Hematopoietic multipotent progenitor cell treated with erythropoietin and hydrocortisone succinate and interleukin-3 and kit ligand, for 8 days (in vitro differentiated cells): Measurements from ENCODE around the gene AMMECR1.
A peak's percentile ranks its signal among the peaks of the same experiment; 100 is the strongest.

Experiments
- DNase-seq: peaks from one replicate; pipeline ENCODE4 v3.0.0-alpha.2; 2015

Gene AMMECR1

DNA sequence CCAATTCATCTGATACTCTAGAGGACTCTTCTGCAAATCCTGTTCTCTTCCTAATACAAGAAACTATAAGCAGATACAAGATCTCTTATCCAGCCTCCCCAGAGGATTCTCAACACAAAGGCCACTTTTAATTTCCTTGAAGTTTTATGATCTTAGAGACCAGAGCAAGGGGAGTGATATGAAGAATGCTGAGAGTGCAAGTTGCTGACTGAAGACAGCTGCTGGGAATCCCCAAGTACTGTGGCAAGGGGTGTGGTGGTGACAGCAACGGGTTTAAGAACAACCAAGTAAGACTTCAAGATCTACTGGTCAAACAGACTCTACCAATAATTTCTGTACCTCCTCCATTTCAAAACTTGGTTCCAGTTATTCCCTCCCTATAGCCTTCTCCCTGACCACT lies 7.0 kb downstream of the AMMECR1 start:
- DNase-seq, result peak; percentile 60

DNA sequence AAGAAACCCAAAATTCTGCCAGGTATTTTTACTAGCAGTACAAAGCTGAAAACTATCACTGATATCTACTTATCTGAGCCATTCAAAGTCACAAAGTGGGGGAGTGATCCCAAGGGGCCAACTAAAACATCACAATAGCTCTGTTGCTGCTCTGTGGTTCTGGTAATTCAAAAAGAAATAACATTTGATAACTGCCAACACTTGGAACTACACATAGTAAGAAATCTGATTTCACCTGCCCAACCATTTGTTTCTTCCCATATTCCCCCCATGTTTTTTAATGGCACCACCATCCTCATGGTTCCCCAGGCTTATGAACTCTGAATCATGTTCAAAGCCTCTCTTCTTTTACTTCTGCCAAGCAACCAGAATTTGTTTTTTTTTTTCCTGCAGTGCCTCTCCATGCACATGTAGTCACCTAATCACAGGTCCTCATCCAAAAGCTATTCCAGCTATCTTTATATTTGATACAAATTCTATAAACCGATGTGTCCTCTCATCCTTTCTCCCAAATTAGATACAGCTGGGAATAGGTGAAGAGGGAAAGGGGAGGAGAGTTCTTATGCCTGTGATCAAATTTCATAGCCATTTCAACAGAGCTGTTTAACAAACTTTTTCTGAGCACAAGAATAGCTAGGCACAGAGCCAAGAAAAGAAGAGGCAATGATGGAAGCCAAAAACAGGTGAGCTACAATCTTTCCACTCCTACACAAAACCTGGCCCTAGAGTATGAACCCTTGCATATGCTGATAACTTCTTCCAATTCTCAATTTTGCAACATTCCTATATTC lies 7.7 kb downstream of the AMMECR1 start:
- no peak for DNase-seq

DNA sequence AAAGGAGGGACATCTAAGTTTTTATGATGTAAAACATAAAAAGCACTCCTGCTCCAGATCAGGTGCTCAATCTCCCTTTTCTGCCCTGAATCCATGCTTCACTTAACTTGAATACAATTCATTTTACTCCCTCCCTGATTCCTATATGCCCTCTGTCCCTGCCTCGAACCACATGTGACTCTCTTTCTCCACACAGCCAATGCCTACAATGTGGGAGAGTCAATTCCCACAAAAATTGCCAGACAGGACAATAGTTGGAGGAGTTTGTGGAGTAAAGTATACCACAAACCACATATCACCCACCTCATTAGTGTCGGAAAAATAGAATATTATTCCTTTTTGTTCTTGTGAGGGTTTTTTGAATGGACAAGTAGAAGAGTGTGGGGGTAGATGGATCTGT lies 9.7 kb downstream of the AMMECR1 start:
- no peak for DNase-seq

DNA sequence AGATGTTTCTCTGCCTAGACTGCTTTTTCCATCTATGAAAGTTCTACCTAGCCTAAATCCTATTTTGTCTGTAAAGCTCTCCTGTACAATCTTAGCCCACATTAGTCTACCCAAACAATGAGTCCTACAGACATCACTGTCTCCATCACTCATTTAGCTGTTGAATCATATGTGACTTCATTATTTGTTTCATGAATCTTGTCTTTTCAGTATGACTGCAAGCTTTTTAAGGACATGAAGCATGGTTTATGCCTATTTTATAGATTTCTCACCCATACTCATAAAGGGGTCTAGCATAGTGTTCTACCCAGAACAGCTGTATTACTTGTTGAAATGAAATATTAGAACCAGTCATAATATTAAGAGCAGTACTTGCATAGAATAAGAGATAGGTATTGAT lies 13.0 kb downstream of the AMMECR1 start:
- DNase-seq, result no peak

DNA sequence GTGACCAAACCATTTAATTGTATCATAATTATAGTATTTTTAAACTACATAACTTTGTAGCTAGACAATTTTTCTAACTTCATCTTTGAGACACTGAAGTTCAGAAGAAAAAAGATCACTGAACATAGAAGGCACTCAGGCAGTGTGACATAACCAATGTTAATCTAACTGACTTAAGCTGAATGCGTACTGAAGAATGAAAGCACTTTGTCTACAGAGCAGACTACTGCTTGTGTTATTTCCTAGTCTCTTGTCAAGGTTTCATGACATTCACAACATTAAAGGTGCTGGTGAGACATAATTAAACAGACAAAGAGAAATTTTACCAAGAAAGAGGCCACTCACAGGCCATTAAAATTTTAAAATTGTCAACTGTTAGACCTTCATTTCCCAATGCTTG lies 13.5 kb downstream of the AMMECR1 start:
- no peak for DNase-seq

DNA sequence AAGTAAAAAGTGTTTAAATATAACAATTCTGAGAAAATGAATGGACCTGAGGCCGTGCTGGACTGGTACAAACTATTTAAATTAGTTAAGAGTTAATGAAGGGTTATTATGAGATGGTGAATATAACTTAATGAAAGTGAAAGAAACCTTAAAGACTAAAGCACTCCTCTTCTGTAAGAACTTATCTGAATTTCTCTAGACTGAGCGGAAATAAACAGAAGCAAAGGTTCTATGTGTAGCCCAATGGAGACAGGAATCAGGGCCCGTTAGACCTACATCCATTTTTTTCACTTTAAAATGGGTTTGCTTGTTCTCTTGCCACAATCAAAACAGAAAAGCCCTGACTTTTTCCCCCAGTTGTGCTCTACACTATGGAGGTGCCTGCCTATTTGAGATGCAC lies 14.9 kb downstream of the AMMECR1 start:
- DNase-seq, result no peak

DNA sequence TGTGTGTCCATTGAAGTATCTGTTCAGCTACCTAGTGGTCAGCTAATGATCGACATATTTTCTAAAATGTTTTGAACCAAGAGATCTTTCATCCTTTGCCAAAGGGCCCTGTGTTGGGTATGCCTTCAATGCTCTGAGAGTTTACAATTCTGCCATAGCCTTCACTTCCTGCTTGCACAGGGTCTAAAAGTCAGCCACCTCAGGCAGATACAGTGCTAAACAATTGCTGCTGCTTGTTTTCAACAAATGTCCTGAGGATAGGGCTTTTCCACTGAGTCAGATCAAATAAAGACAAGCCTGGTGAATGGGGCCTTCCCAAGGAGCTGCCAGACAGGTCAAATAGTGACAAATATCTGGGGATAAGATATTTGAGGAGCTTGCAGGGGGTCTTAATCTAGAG lies 16.7 kb downstream of the AMMECR1 start:
- no peak for DNase-seq

DNA sequence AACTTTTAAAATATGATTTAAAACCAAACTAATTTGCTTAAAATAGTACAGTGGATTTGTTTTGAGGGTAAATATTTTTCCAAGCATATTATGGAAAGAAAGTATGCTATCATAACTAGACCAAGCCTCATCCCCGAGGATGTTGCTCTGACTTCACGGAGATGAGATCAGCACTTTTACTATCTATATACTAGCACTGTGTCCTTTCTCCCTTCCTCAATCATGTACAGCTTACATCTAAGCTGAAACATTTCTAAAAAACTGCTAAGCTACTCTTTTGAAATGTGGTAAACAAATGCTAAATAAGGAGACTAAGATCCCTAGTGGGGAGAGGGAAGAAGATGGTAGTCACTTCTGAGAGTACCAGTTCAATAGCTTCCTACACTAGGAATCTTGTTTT lies 23.8 kb downstream of the AMMECR1 start:
- no peak for DNase-seq

DNA sequence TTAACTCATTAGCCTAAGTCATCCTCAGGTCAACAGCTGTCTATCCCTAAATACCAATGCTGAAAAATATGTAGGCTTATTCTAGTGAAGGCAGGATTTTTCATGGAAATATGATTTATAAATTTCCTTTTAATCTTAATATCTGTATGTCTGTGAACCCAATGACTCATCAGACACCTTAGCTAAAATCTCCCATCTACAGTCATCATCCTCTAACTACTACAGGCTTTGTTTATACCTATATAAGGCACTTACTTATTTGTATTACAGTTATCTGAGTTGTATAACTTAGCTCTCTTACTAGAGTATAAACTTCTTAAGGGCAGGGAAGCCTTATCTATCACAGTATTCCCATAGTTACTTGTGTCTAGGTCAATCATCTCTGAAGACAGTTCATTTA lies 24.2 kb downstream of the AMMECR1 start:
- no peak for DNase-seq

DNA sequence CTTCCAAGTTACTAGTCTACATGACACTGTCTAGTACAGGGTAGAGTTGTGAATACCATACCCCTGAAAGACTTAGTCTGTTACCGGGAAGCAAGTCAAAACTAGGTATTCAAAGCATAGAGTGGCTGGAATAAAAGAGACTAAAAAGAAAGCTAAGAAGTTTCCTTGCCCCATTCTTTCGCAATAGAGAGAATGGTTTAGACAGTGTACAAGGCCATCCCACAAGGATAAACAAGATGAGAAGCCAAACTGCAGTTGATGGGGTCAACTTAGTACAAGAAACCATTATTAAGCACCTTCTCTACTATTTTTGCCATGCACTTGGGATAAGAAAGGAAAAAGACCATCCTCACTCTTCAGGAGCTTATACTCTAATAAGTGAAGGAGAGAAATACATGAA lies 30.3 kb downstream of the AMMECR1 start:
- no peak for DNase-seq

DNA sequence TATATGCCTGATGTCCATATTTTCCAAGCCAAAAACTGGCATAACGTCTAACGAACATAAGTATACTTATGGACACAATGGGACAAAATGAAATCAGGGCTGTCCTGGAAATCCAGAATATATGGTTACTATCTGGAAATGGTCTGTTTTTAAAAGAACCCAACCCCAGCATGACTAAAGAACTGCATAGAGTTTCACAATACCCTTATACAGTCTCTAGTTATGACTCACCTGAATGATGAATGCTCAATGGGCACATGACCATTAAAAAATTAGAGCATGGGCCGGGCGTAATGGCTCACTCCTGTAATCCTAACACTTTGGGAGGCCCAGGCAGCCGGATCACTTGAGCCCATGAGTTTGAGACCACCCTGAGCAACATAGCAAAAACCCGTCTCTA lies 31.8 kb downstream of the AMMECR1 start:
- DNase-seq, result no peak

DNA sequence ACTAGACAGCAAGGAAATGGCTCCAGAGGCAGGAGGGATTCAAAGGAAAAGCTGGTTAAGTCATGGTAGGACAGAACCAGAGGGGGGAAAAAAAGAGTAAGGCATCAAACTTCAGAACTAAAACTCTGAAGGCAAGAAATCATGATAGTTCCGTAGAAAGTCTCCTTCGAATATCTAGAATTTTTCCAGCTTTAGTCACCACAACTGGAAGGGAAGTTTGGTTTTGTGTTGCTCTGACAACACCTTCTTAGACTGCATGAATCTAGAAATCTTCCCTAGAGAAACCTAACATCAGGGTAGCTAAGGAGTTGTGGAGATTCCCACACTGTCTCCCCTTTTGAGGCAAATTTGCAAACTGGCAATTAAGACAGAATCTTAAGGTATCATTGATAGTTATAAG lies 33.7 kb downstream of the AMMECR1 start:
- DNase-seq, result no peak

DNA sequence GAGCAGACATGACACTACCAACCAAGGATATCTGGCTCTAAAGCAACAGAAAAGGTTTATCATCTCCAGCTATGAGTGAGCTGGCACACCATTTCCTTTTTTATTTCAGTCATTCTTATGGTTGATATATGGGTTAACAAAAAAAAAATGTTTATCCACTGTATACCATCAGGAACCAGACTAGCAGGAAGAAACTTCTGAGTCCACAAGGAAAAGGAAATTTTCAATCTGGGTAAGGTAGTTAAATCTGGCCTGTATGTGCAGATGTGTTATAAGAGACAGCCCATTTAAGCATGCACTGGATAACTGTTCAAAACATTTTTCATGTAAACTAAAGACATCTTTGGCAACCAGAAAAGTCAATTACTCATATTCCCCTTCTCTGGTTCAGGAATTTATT lies 35.0 kb downstream of the AMMECR1 start:
- DNase-seq, result no peak

DNA sequence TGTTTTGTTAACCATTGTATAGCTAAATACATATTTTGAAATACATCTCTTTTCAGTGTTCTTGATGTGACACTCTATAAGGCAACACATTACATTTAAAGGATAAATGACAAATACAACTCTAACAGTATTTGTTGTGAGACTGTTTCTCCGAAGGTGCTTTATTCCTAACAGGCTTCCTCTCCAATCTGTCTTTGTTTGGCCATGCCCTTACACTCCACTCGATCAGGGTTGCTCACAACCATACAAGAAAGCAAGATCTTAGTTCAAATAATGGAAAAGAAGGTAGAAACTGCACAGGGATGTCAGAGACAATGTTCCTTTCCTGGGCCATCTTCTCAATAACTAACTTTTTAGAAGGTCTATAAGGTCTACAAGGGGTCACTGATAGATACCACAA lies 36.5 kb downstream of the AMMECR1 start:
- DNase-seq, result no peak

DNA sequence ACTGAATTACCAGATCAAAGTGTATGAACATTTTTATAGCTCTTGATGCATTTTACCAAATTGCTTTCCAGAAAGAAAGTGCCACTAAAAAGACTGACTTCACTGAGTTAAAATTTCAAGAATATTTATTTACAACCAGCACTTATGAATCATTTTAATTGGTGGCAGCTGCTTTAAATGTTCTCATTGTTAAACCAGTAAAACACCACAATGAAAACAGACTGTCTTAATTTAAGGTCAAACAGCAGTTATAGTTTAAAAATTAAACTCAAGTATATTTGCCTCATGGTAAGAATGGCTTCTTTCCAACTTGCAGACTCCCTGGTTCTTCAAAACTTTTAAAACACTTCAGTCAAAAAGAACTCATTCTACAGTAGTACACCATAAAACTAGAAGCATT lies 36.9 kb downstream of the AMMECR1 start:
- no peak for DNase-seq

DNA sequence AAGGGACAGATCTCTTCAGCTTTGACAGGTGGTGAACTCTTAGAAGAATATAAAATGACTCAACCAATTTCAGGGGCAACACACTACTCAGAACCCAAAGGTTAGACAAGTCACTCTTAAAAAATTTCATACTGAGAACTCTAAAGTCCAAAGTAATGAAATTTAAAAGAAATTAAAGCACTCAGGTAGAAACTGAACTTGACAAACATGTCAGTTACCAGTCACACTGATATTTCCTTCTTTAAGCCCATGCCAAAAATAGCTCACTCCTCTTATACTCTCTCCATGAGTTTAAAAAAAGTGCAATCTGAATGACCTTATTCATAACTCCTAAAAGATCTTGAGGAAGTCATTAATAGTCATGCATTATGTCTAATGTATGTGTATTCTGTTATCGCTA lies 40.3 kb downstream of the AMMECR1 start:
- no peak for DNase-seq

DNA sequence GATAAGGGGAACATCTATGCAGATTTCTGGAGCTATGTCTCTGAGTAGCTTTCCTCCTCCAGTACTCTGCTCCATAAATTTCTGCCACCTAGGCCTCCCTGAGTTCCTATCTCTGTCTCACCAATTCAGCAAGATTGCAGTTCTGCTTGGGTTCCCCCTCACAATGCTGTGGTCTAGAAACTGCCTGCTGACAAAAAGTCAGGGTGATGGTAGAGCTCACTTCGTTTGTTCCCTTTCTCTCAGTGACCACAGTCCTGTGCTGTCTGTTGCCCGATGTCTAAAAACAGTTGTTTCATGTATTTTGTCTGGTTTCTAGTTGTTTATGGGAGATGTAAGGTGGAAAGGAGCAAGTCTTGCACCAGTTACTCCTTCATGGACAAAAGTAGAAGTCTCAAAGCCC lies 41.1 kb downstream of the AMMECR1 start:
- DNase-seq, result no peak

DNA sequence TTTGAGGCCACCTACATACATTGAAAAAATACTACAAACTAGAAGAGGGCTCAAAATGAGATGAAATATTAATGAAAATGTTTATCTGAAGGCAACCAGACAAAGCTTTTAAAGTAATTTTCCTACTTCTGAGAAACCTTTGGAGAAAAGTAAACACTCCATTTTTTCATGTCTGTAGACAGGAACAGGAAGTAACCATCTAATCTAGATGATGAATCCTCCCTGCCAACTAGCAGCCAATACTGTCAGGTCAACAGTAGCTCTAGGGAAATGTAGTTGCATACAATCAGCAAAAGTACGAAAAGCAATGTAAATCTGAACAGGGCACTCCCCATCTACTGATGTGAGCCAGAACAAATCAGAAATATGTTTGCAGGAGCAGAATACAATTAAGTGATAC lies 49.0 kb downstream of the AMMECR1 start:
- DNase-seq, result no peak

DNA sequence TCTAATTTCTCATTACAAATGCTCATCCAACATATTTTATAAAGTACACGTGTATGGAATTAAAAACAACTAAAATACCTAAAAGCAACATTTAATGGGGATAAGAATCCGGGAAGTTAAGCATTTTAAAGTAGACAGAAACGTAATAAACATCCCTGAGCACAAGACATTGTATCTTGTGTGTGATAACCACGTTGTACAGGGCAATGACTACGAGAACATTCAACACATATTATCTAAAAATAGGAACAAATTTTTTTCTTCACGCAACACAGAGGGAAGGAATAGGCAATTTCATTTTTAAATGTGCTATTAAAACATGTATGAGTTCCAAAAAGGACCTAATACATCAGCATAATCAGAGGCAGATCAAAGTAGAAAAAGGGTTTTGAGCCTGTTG lies 49.5 kb downstream of the AMMECR1 start:
- DNase-seq, result no peak

DNA sequence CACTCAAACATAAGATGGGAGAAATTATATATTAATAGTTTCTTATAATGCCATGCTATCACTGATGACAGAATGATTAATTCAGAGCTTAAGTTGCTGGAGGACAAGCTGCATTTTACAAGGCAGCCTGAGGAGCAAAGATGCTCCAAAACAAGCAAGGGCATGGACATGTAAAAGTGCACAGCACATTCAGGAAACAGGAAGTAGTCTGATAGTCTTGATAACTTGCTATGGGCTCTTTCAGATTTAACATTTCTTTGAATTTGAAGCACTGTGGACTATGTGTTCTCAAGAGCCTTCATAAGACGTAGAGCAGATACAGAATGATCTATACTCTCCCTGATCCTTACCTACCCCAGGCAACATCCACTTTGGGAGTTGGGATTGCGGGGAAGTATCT lies 50.0 kb downstream of the AMMECR1 start:
- DNase-seq, result no peak

DNA sequence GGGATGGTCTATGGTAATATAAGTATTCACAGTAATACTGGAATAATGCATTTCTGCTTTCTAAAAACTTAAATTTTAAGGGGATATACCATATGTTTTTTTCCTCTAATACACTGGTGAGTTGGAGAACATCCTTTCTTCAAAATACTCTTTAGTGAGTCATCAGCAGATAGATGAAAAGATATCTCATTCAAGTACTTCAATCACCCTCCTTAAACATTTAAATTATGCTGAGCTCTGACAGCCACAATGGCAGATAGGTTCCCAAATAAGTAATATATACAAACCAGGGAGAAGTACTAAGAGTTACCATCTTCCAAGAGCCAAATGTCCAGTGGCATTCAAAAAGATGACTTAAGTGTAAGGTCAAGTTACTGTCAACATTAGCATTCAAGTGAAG lies 52.2 kb downstream of the AMMECR1 start:
- DNase-seq, result no peak

DNA sequence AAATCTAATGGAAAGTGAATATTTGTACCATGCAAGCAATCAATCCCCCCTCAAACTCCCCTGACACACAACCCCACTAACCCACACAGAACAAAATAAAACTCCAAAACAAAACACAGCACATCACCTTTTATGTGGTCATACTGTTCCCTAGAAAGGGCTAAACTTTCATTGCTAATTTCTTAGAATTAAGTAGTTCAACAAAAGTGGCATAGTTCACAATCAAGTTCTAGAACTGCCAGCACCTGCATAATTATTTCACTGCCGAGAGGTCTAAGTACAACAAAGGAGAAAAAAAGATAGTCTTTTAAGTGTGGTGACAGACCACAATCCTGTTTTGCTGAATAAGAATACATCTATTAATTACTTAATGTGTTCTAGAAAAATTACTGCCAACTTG lies 58.8 kb downstream of the AMMECR1 start:
- no peak for DNase-seq

DNA sequence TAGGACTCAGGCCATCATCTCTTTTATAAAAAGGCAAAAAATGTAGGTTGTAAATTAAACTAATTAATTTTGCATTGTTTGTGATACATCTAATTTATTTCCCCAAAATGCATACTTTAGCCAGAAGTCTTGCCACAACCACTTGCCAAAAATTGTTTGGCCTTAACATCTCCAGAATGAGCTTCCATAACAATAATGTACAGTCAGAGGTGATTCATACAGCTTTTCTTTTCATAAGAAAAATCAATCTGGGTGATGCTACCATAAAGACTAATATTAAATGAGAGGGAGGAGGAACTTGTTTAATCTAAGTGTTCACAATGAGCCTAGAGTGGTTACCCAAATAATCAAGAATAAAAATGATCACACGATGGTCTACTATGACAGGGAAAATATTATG lies 59.3 kb downstream of the AMMECR1 start:
- DNase-seq, result no peak

DNA sequence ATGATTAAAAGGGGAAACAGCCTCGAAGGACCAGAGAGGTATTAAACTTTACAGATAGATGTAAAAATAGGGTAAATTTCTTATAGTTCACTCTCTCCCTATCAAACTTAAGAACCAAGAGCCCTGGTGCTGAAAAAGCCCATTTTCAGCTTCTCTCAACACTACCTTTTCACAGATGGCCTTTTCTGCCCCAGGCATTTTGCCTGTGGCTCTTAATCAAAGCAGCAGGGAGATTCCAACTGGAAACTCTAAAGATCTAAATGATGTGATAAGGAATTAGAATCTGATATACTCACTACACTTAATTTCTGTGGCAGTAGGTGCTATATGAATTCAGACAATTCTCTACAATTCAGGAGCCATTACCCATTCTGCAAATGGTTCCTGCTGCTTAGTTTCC lies 60.0 kb downstream of the AMMECR1 start:
- DNase-seq, result no peak

DNA sequence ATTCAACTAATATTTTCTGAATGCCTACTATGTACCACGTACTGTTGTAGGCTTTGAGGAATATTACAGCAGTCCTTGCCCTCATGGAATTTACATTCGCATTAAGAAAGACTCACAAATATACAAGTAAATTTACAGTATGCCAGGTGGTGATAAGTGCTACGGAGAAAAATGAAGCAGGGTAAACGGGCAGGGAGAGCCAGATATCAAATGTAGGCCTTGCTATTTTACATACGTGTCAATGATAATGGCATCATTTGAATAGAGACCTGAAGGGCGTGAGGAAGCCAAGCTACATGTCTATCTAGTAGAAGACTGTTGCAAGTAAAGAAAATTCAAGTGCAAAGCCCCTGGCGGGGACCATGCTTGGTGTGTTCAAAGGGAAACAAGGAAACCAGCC lies 65.2 kb downstream of the AMMECR1 start:
- DNase-seq, result peak; percentile 57

DNA sequence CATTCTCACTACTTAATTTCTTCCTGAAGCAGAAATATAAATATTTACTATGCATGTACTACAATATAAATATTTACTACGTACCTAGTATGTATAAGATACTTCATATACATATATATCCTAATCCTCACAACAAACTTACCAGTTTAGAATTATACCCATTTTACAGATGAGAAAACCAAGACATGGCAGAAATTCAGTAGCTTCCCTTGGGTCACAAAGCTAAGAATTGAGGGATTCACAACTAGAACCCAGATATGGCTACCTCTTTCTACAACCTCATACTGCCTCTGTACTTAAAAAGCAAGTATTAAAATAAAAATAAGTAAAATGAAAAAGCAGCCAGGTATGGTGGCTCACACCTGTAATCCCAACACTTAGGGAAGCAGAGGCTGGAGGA lies 65.9 kb downstream of the AMMECR1 start:
- no peak for DNase-seq
